H1 (cell line): ENCODE data around the gene NXN. TPM values are rescaled to one million over a fixed set of nuclear protein-coding genes. Genes with fewer than 3 reads are reported as not detected.

Source experiments
- JUND ChIP-seq: IDR thresholded peaks from 2 replicates; pipeline ENCODE4 v1.6.1; 2011; ENCODE audit warnings: mild to moderate bottlenecking, improper control_type of control experiment, low read length
- RFX5 ChIP-seq: IDR thresholded peaks from 2 replicates; pipeline ENCODE4 v1.6.1; 2011; ENCODE audit warnings: low read depth, low read length, improper control_type of control experiment, borderline replicate concordance
- RNF2 ChIP-seq: fragments of 200-900, 300-1000 bp; sonication (generic); IDR thresholded peaks from 2 replicates; pipeline ENCODE4 v1.7.1; 2016; ENCODE audit warnings: borderline replicate concordance, low read depth, mild to moderate bottlenecking, antibody characterized with exemption, low read length; ENCODE audit not compliant: poor library complexity, severe bottlenecking; ENCODE audit errors: missing control alignments
- SIN3A ChIP-seq, 2 experiments: IDR thresholded peaks in 1 of 2; conservative IDR thresholded peaks in 1 of 2; 2 replicates each; pipeline ENCODE4 v1.6.1; 2011 to 2012; ENCODE audit warnings: low read length in 2 of 2, improper control_type of control experiment in 1 of 2, low read depth in 1 of 2, mild to moderate bottlenecking in 1 of 2
- SP1 ChIP-seq: IDR thresholded peaks from 2 replicates; pipeline ENCODE4 v1.6.1; 2011; ENCODE audit warnings: low read depth, low read length
- SP4 ChIP-seq: IDR thresholded peaks from 2 replicates; pipeline ENCODE4 v1.6.1; 2012; ENCODE audit warnings: low read length, inconsistent platforms
- ZNF274 ChIP-seq: IDR thresholded peaks from 2 replicates; pipeline ENCODE4 v1.7.0; 2012; ENCODE audit warnings: low read length, borderline replicate concordance; ENCODE audit errors: extremely low read depth
- polyA plus RNA-seq, 7 experiments: library from polyadenylated mRNA; depleted of rRNA in 3 of 7; stranded (reverse) in 5 of 7; unstranded in 2 of 7; fragments of >200 nt in 5 of 7; fragments of 200-250 nt in 2 of 7; gene quantifications; 1 replicate in 5 of 7; 2 replicates in 1 of 7; 4 replicates in 1 of 7; pipeline versions ENCODE4 v1.2.1 to v1.2.3, GENCODE V29; 2011 to 2013; ENCODE audit warnings: missing spikeins in 2 of 7, mixed read lengths in 2 of 7
- total RNA-seq: library from RNA; stranded (reverse); fragmentation: NEBNext Ultra II Directional; extraction: Animal tissue kit (Norgen Biotek cat#: 25700); gene quantifications from 2 replicates; pipeline ENCODE4 v1.2.1, GENCODE V29; 2021

Gene NXN
- total and polyA plus RNA-seq, 2 of the 8 experiments (the other 6 are each of a cell fraction or from before 2014, with no cell fraction given): 94.1 to 107 TPM

DNA sequence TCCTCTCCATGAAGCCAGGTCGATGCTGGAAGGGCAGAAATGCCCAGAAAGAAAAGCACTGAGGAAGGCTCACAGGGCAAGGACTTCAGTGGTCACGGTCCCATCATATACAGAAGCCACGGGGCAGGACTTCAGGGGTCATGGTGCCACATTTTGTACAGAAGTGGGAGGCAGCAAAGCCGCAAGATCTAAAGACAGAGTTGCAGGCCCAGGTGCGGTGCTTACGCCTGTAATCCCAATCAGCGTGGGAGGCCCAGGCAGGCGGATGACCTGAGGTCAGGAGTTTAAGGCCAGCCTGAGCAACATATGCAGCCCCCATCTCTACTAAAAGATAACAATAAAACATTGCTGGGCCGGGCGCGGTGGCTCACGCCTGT is 96.0 kb downstream of the NXN start (continued):
- TF ChIP-seq RFX5 (no peak), ZNF274 (no peak), JUND (no peak), SIN3A (conservative IDR thresholded peaks at IDR 0.05 in 1 of 2, IDR thresholded peaks at IDR 0.05 in 1 of 2; ENCODE audit: low read depth in 1 of 2, low read length in 2 of 2) (no peak), SP4 (no peak), SP1 (no peak), RNF2 (no peak)
